Glutamatergic neuron (in vitro differentiated cells): ENCODE measurements around the gene CALHM6. TPM values are rescaled to one million over a fixed set of nuclear protein-coding genes. Genes with fewer than 3 reads are reported as not detected.

ENCODE experiments used
- DNase-seq: peaks from one replicate; pipeline ENCODE4 v3.0.0; 2022
- H3K27ac Mint-ChIP-seq: one replicate; pipeline ENCODE4 v1.8.0; 2020; ENCODE audit warnings: mild to moderate bottlenecking, mixed read lengths, inconsistent platforms; ENCODE audit not compliant: unreplicated experiment
- H3K27me3 Mint-ChIP-seq: one replicate; pipeline ENCODE4 v1.8.0; 2020; ENCODE audit warnings: mild to moderate bottlenecking, moderate library complexity, mixed read lengths, inconsistent platforms; ENCODE audit not compliant: unreplicated experiment
- H3K36me3 Mint-ChIP-seq: one replicate; pipeline ENCODE4 v1.8.0; 2020; ENCODE audit warnings: mild to moderate bottlenecking, mixed read lengths, inconsistent platforms; ENCODE audit not compliant: unreplicated experiment
- H3K4me1 Mint-ChIP-seq: one replicate; pipeline ENCODE4 v1.8.0; 2020; ENCODE audit warnings: mild to moderate bottlenecking, low read depth, mixed read lengths, inconsistent platforms; ENCODE audit not compliant: unreplicated experiment
- H3K4me3 Mint-ChIP-seq: one replicate; pipeline ENCODE4 v1.8.0; 2020; ENCODE audit warnings: mild to moderate bottlenecking, mixed read lengths, inconsistent platforms; ENCODE audit not compliant: unreplicated experiment
- H3K9me3 Mint-ChIP-seq: one replicate; pipeline ENCODE4 v1.8.0; 2020; ENCODE audit warnings: mild to moderate bottlenecking, moderate library complexity, mixed read lengths, inconsistent platforms; ENCODE audit not compliant: unreplicated experiment
- total RNA-seq: library from RNA; stranded (reverse); fragmentation: NEBNext Ultra II Directional; extraction: Animal tissue kit (Norgen Biotek cat#: 25700); gene quantifications from one replicate; pipeline ENCODE4 v1.2.1, GENCODE V29; 2021; ENCODE audit not compliant: unreplicated experiment
- TF ChIP-seq, protein P1 (sequence below): fragments of 200-600 bp; sonication (generic); IDR thresholded peaks from one replicate; pipeline ENCODE4 v1.5.0; 2021; ENCODE audit not compliant: partially characterized antibody, unreplicated experiment

Gene CALHM6
- total RNA-seq, 1 donor from 2014 or later = not detected

DNA sequence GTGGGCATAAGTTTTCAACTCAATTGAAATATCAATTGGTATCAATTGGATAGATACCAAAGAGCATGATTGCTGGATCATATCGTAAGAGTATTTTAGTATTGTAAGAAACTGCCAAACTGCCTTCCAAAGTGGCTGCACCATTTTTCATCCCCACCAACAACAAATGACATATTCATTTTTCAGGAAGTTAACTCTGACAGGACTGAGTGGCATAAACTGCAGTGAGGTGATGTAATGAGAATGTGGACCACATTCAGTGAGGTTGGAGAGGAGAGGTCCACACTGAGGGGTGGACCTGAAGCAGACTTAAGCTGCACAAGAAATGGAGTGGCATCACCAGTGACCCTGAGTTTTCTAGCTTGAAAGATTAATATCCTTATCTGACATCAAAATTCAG lies 11.6 kb upstream of the CALHM6 start:
- Mint-ChIP-seq H3K4me1 (peaks cover 3% of the 10 kb centered on the region), H3K4me3 (no peak overlapping the region), H3K36me3 (no peaks in the 10 kb centered on the region), H3K27me3 (no peaks in the 10 kb centered on the region), H3K27ac (no peak overlapping the region), H3K9me3 (no peaks in the 10 kb centered on the region)
- DNase-seq = no peak
- TF ChIP-seq, protein P1, sequence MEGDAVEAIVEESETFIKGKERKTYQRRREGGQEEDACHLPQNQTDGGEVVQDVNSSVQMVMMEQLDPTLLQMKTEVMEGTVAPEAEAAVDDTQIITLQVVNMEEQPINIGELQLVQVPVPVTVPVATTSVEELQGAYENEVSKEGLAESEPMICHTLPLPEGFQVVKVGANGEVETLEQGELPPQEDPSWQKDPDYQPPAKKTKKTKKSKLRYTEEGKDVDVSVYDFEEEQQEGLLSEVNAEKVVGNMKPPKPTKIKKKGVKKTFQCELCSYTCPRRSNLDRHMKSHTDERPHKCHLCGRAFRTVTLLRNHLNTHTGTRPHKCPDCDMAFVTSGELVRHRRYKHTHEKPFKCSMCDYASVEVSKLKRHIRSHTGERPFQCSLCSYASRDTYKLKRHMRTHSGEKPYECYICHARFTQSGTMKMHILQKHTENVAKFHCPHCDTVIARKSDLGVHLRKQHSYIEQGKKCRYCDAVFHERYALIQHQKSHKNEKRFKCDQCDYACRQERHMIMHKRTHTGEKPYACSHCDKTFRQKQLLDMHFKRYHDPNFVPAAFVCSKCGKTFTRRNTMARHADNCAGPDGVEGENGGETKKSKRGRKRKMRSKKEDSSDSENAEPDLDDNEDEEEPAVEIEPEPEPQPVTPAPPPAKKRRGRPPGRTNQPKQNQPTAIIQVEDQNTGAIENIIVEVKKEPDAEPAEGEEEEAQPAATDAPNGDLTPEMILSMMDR = no peak

DNA sequence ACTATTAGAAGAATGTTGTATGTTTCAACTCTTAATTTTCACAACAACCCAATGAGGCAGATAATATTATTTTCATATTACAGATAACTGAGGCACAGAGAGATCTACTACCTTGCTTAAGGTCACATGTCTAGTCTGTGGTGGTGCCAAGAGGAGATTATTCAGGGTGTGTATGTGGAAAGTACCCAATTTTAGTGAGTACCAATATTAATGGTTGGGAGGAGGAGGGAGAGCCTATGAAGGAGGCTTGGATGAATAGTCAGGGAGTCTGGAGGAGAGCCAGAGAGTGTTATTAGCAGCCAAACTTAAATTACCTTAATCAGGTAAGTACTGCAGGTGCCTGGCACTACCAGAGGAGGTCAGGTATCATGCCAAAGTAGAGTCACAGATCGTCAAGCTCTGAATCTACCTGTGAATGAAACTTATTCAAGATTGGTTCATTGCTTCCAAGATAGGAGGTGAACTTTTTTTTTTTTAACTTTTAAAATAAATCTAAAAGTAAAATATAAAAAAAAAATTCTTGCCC lies 10.9 kb upstream of the CALHM6 start:
- H3K4me1 Mint-ChIP-seq = no peaks in the 10 kb centered on the region
- TF ChIP-seq, protein P1 = no peak
- no peak for DNase-seq
- H3K36me3 Mint-ChIP-seq = no peaks in the 10 kb centered on the region
- H3K27ac Mint-ChIP-seq = no peak overlapping the region
- no peaks in the 10 kb centered on the region for H3K27me3 Mint-ChIP-seq
- H3K4me3 Mint-ChIP-seq = no peak overlapping the region
- H3K9me3 Mint-ChIP-seq = no peaks in the 10 kb centered on the region

DNA sequence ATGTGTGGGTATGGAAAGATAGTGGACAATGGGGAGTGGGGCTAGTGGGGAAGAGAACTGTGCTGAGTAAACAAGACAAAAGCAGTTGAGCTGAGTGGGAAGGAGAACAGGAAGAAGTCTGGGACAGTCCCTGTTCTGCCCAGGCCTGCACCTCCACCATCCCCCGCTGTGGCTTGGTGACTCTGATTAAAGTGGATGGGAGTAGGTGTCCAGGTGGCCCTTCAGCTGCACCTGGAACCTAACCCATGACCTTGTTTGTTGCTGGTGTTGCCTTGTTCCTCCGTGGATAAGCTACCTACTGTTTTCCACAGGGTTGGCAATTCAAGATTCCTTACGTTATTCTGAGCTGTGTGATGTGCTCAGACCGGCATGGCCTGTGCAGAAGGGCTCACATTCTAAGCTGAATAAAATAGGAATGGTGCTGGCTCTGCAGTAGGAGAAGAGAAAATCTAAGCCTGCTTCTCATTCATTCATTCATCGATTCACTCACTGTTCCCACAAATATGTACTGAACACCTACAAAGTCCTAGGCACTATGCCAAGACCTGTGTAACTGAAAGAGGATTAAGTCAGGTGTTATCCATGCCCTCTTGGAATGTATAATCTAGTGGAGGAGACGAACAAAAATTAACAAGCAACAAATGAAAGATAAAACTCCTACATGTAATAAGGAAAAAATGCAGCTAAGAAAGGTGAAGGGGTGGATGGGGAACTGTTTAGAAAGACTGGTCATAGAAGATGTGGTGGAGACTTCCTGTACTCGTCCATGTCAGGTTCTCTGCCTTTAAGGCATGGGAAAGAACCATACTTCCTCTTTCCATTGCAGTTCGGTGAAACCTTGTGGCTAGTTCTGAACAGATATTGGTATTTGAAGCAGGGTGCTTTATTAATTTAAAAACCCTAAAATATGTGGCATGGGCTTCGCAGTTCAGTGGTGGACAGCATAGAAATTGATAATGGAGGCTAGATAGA lies 10.1 kb upstream of the CALHM6 start:
- H3K27me3 Mint-ChIP-seq = no peaks in the 10 kb centered on the region
- no peak overlapping the region for H3K4me3 Mint-ChIP-seq
- no peaks in the 10 kb centered on the region for H3K4me1 Mint-ChIP-seq
- H3K9me3 Mint-ChIP-seq = no peaks in the 10 kb centered on the region
- H3K27ac Mint-ChIP-seq = no peak overlapping the region
- no peaks in the 10 kb centered on the region for H3K36me3 Mint-ChIP-seq
- no peak for DNase-seq
- TF ChIP-seq, protein P1 = no peak

DNA sequence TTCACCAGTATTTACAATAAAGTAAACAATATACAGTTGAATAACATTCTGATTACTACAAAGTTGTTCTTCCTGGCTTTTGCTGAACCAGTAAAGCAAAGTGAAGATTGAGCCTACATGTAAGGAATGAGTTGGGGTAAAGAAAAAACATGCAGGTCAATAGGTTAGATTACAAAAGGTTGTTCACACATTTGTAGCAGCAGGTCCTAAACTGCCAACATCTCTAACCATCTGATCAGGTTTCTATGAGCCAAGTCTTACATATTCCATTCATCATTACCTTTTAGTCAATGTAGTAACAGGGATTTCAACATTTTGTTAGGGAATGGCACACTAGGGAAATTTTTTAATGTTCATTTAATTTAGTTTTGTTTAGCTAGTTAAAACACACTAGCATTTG lies 9.3 kb upstream of the CALHM6 start:
- Mint-ChIP-seq H3K4me1 (no peaks in the 10 kb centered on the region), H3K36me3 (no peaks in the 10 kb centered on the region), H3K9me3 (no peaks in the 10 kb centered on the region), H3K27me3 (no peaks in the 10 kb centered on the region), H3K4me3 (no peak overlapping the region), H3K27ac (no peak overlapping the region)
- no peak for DNase-seq
- TF ChIP-seq, protein P1 = no peak

DNA sequence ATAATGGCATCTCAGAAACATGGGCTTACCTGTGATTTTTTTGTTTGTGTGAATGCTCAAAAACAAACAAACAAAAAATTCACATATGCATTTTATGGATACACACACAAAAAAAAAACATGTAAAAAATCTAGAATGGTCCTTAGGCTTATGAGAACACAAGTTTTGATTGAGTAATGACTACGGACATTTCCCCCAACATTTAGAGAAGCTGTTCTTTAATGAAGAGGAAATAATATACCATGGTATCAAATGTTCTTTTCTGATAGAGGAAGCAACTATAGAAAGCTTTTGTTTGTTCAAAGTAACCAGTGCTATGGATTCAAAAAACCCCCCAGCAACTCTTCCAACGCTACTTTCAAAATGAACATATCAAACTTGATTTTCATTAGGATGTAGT lies 8.6 kb upstream of the CALHM6 start:
- Mint-ChIP-seq H3K36me3 (no peaks in the 10 kb centered on the region), H3K9me3 (no peaks in the 10 kb centered on the region), H3K27me3 (no peaks in the 10 kb centered on the region), H3K27ac (no peak overlapping the region), H3K4me1 (no peaks in the 10 kb centered on the region), H3K4me3 (no peak overlapping the region)
- TF ChIP-seq, protein P1 = no peak
- DNase-seq = no peak
